HG03066 (cell line): ENCODE measurements around the gene LRRC57.
"Not testable (repeated sequence)": the region's sequence is repeated elsewhere in the genome, so short reads cannot be mapped to it uniquely, and the experiment has no call there.

Source experiments
- ATAC-seq: cut with Tn5 transposase; IDR thresholded peaks from one replicate; pipeline ENCODE4 v1.9.1; 2021; ENCODE audit warnings: low read depth; ENCODE audit not compliant: unreplicated experiment

The LRRC57 gene

GRCh38 chr15:42548249-42549031, at the start of gene LRRC57, which contains the start of gene HAUS2:
LRRC57 (minus strand) TSS chr15:42548793; CDS start chr15:42548434, 359 bp downstream.
HAUS2 (plus strand) TSS chr15:42548838; CDS start chr15:42548873, 35 bp downstream.
- peak; percentile 56 for ATAC-seq

- no peak for ATAC-seq
Observed at GRCh38 chr15:42595626-42596240, 47.1 kb upstream of the LRRC57 start.

GRCh38 chr15:42594095-42594494, 45.5 kb upstream of the LRRC57 start:
- ATAC-seq: no peak

- ATAC-seq: no peak
Observed at GRCh38 chr15:42593143-42593542, 44.5 kb upstream of the LRRC57 start.

GRCh38 chr15:42592716-42593115, 44.1 kb upstream of the LRRC57 start:
- ATAC-seq: no peak

GRCh38 chr15:42591238-42591934, 42.8 kb upstream of the LRRC57 start:
- ATAC-seq: no peak

- no peak for ATAC-seq
Observed at GRCh38 chr15:42590619-42591237, 42.1 kb upstream of the LRRC57 start.

GRCh38 chr15:42584031-42584765, 35.6 kb upstream of the LRRC57 start:
- ATAC-seq: no peak

GRCh38 chr15:42582569-42583375, 34.2 kb upstream of the LRRC57 start:
- ATAC-seq: no peak

GRCh38 chr15:42581272-42581730, 32.7 kb upstream of the LRRC57 start:
- ATAC-seq: no peak

- ATAC-seq: no peak
Observed at GRCh38 chr15:42578984-42579537, 30.5 kb upstream of the LRRC57 start.

GRCh38 chr15:42577514-42578031, 29.0 kb upstream of the LRRC57 start:
- ATAC-seq: no peak

GRCh38 chr15:42576776-42577175, 28.2 kb upstream of the LRRC57 start:
- no peak for ATAC-seq

GRCh38 chr15:42576040-42576594, 27.5 kb upstream of the LRRC57 start:
- no peak for ATAC-seq

- peak; percentile 91 for ATAC-seq
Observed at GRCh38 chr15:42575188-42576039, 26.8 kb upstream of the LRRC57 start, which contains the start of gene STARD9. STARD9 (plus strand) TSS chr15:42575606; CDS start chr15:42575716, 110 bp downstream.

- ATAC-seq: no peak
Observed at GRCh38 chr15:42558739-42559138, 10.1 kb upstream of the LRRC57 start.

- ATAC-seq: not testable (repeated sequence)
Observed at GRCh38 chr15:42556550-42557207, 8.1 kb upstream of the LRRC57 start.
